PFSK-1 (cell line): Measurements from ENCODE around the gene KIRREL2.

Experiments used
- FOXP2 ChIP-seq: optimal IDR thresholded peaks from 2 replicates; pipeline ENCODE3; 2011; ENCODE audit warnings: borderline replicate concordance, control low read depth, inconsistent platforms; ENCODE audit not compliant: insufficient read depth; ENCODE audit errors: extremely low read length, extremely low read depth
- POLR2AphosphoS5 ChIP-seq: IDR thresholded peaks from 2 replicates; pipeline ENCODE4 v1.6.1; 2012; ENCODE audit warnings: low read depth, mild to moderate bottlenecking, control low read depth, low read length, moderate library complexity
- TAF1 ChIP-seq: IDR thresholded peaks from 2 replicates; pipeline ENCODE4 v1.6.1; 2012; ENCODE audit warnings: low read length, control low read depth, borderline replicate concordance; ENCODE audit not compliant: insufficient read depth

DNA sequence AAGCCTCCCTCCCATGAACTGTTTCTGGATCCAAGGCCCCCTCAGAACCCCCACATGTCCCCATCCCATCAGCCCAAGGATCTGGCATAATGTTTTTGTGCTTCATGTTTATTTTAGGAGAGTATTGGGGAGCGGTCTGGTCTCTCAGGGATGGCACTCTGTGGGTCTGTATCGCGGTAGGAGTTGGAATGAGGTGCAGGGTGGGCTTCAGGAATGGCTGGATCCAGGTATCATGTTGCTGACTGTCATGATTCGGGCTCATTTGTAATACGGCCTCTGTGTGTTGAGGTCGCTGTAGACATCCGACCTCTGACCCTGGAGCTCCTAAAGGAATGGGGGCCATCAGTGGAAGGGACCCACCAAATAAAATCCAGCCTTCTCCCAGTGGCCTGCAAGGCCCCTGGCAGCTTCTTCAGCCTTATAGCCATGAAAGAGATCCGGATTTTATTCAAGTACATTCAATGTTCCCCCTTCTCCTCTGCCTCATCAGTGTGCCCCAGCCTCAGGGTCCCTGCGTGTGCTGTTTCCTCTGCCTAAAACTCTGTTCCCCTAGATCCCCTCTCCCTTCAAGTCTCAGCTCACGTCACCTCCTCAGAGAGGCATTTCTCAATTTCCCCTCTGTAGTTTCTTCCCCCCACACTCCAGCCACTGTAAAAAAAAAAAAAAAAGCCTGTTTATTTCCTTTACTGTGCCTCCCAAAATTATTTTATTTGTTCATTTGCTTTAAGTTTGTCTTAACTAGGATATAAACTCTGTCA lies 47.8 kb downstream of the KIRREL2 start:
- TF ChIP-seq TAF1, result no peak
- no peak for TF ChIP-seq POLR2AphosphoS5
- TF ChIP-seq FOXP2, result no peak
